ENCODE measurements around the gene ZNG1B. TPM values are rescaled to one million over a fixed set of nuclear protein-coding genes. Genes with fewer than 3 reads are reported as not detected.
"Not testable (repeated sequence)": the region's sequence is repeated elsewhere in the genome, so short reads cannot be mapped to it uniquely, and the experiment has no call there.

The ZNG1B gene
- 10 to 100 TPM; 36.6 to 47.7 TPM for total RNA-seq

GRCh38 chr2:113437508-113438465 lies at the start of gene ZNG1B:
ZNG1B (plus strand) TSS chr2:113437691; CDS start chr2:113437869, 178 bp downstream.
- not testable (repeated sequence) for H3K27me3 Mint-ChIP-seq, ATAC-seq

GRCh38 chr2:113390124-113390849 lies 47.2 kb upstream of the ZNG1B start:
- peaks cover 11 to 18% of the 10 kb centered on the region in 2 donors for H3K4me1 Mint-ChIP-seq (ENCODE audit: low read depth in 2 of 2)
- H3K9me3 Mint-ChIP-seq, result no peaks in the 10 kb centered on the region
- peak; percentile 88 to 93 for ATAC-seq
- H3K4me3 Mint-ChIP-seq, result peak overlapping the region; percentile 75
- DNase-seq (ENCODE audit: low spot score), result peak; percentile 70
- no peaks in the 10 kb centered on the region for H3K36me3 Mint-ChIP-seq
- H3K27ac Mint-ChIP-seq, result peak overlapping the region; percentile 58 to 91
- H3K27me3 Mint-ChIP-seq, result peaks cover 12 to 23% of the 10 kb centered on the region in 2 donors

More at GRCh38 chr2:113437508-113438465, at the start of gene ZNG1B:
- Mint-ChIP-seq H3K27ac (peak within 1 kb of the TSS; percentile 81 to 85), H3K4me3 (peak within 1 kb of the TSS; percentile 89)
- DNase-seq (ENCODE audit: low spot score), result peak; percentile 86
- H3K36me3 Mint-ChIP-seq; H3K4me1 Mint-ChIP-seq (ENCODE audit: low read depth in 2 of 2); H3K9me3 Mint-ChIP-seq: not testable (repeated sequence)

- H3K4me3 Mint-ChIP-seq, result no peak overlapping the region
- peaks cover 11 to 18% of the 10 kb centered on the region in 2 donors for H3K4me1 Mint-ChIP-seq (ENCODE audit: low read depth in 2 of 2)
- no peak for ATAC-seq
- peak overlapping the region in 1 of 2 donors; percentile 91 for H3K27ac Mint-ChIP-seq
- peaks cover 9 to 19% of the 10 kb centered on the region in 2 donors for H3K27me3 Mint-ChIP-seq
- H3K36me3 Mint-ChIP-seq, result no peaks in the 10 kb centered on the region
- H3K9me3 Mint-ChIP-seq, result no peaks in the 10 kb centered on the region
- DNase-seq (ENCODE audit: low spot score), result no peak
Measured at GRCh38 chr2:113391073-113391472, 46.4 kb upstream of the ZNG1B start.

GRCh38 chr2:113406114-113406513 lies 31.4 kb upstream of the ZNG1B start:
- Mint-ChIP-seq H3K27ac (no peak overlapping the region), H3K4me3 (no peak overlapping the region), H3K36me3 (no peaks in the 10 kb centered on the region), H3K4me1 (ENCODE audit: low read depth in 2 of 2) (no peaks in the 10 kb centered on the region), H3K27me3 (peaks cover 4 to 15% of the 10 kb centered on the region in 2 donors), H3K9me3 (no peaks in the 10 kb centered on the region)
- no peak for ATAC-seq
- DNase-seq (ENCODE audit: low spot score), result no peak

GRCh38 chr2:113407446-113408099 lies 29.9 kb upstream of the ZNG1B start:
- Mint-ChIP-seq H3K27ac (no peak overlapping the region), H3K9me3 (no peaks in the 10 kb centered on the region), H3K27me3 (peaks cover 4 to 15% of the 10 kb centered on the region in 2 donors), H3K4me3 (no peak overlapping the region), H3K36me3 (no peaks in the 10 kb centered on the region), H3K4me1 (ENCODE audit: low read depth in 2 of 2) (no peaks in the 10 kb centered on the region)
- DNase-seq (ENCODE audit: low spot score) (no peak), ATAC-seq (no peak)

- ATAC-seq; H3K27me3 Mint-ChIP-seq; H3K27ac Mint-ChIP-seq; H3K9me3 Mint-ChIP-seq; H3K36me3 Mint-ChIP-seq; H3K4me3 Mint-ChIP-seq; DNase-seq (ENCODE audit: low spot score); H3K4me1 Mint-ChIP-seq (ENCODE audit: low read depth in 2 of 2): not testable (repeated sequence)
Measured at GRCh38 chr2:113411725-113412352, 25.7 kb upstream of the ZNG1B start.

GRCh38 chr2:113412774-113413173 lies 24.7 kb upstream of the ZNG1B start:
- H3K27me3 Mint-ChIP-seq; H3K9me3 Mint-ChIP-seq; DNase-seq (ENCODE audit: low spot score); H3K4me3 Mint-ChIP-seq; H3K4me1 Mint-ChIP-seq (ENCODE audit: low read depth in 2 of 2); H3K36me3 Mint-ChIP-seq; H3K27ac Mint-ChIP-seq; ATAC-seq: not testable (repeated sequence)

- not testable (repeated sequence) for ATAC-seq; DNase-seq (ENCODE audit: low spot score); H3K27me3 Mint-ChIP-seq; H3K4me1 Mint-ChIP-seq (ENCODE audit: low read depth in 2 of 2); H3K9me3 Mint-ChIP-seq; H3K36me3 Mint-ChIP-seq
- peak overlapping the region in 1 of 2 donors; percentile 47 for H3K27ac Mint-ChIP-seq
- peak overlapping the region; percentile 20 for H3K4me3 Mint-ChIP-seq
Measured at GRCh38 chr2:113431773-113432172, 5.7 kb upstream of the ZNG1B start.

- H3K4me1 Mint-ChIP-seq (ENCODE audit: low read depth in 2 of 2); DNase-seq (ENCODE audit: low spot score); H3K9me3 Mint-ChIP-seq; H3K4me3 Mint-ChIP-seq; H3K27ac Mint-ChIP-seq; H3K36me3 Mint-ChIP-seq; H3K27me3 Mint-ChIP-seq; ATAC-seq: not testable (repeated sequence)
Measured at GRCh38 chr2:113433468-113433867, 4.0 kb upstream of the ZNG1B start.

- not testable (repeated sequence) for H3K4me3 Mint-ChIP-seq; H3K27ac Mint-ChIP-seq; H3K27me3 Mint-ChIP-seq; H3K4me1 Mint-ChIP-seq (ENCODE audit: low read depth in 2 of 2); H3K36me3 Mint-ChIP-seq; H3K9me3 Mint-ChIP-seq; ATAC-seq; DNase-seq (ENCODE audit: low spot score)
Measured at GRCh38 chr2:113465770-113466169, 28.3 kb downstream of the ZNG1B start.

GRCh38 chr2:113476688-113477368 lies 39.3 kb downstream of the ZNG1B start:
- not testable (repeated sequence) for H3K36me3 Mint-ChIP-seq; H3K4me3 Mint-ChIP-seq; H3K4me1 Mint-ChIP-seq (ENCODE audit: low read depth in 2 of 2); H3K27ac Mint-ChIP-seq; DNase-seq (ENCODE audit: low spot score); ATAC-seq; H3K27me3 Mint-ChIP-seq; H3K9me3 Mint-ChIP-seq

- not testable (repeated sequence) for H3K27ac Mint-ChIP-seq; H3K36me3 Mint-ChIP-seq; DNase-seq (ENCODE audit: low spot score); H3K4me3 Mint-ChIP-seq; ATAC-seq; H3K4me1 Mint-ChIP-seq (ENCODE audit: low read depth in 2 of 2); H3K9me3 Mint-ChIP-seq
- peaks cover 9 to 16% of the 10 kb centered on the region in 2 donors for H3K27me3 Mint-ChIP-seq
Measured at GRCh38 chr2:113496527-113496926, 59.0 kb downstream of the ZNG1B start.

- not testable (repeated sequence) for H3K36me3 Mint-ChIP-seq; H3K27ac Mint-ChIP-seq; H3K9me3 Mint-ChIP-seq; DNase-seq (ENCODE audit: low spot score); ATAC-seq
- H3K4me3 Mint-ChIP-seq, result peak within 1 kb of the TSS; percentile 46
- H3K4me1 Mint-ChIP-seq (ENCODE audit: low read depth in 2 of 2), result peaks cover 12 to 14% of the 10 kb centered on the region in 2 donors
- H3K27me3 Mint-ChIP-seq, result peaks cover 18 to 24% of the 10 kb centered on the region in 2 donors
Measured at GRCh38 chr2:113498365-113498764, 60.9 kb downstream of the ZNG1B start, which contains the start of gene FOXD4L1. FOXD4L1 (plus strand) TSS chr2:113498665; CDS start chr2:113499257, 592 bp downstream.

All from natural killer cell treated with Interleukin-12 subunit alpha and Interleukin-12 subunit beta and Interleukin-15 and Interleukin-18, amount 100 ng/mL, for 72 hours (primary cell).